GM12878 (cell line): ENCODE results near the gene EEFSEC. TPM values are rescaled to one million over a fixed set of nuclear protein-coding genes. Genes with fewer than 3 reads are reported as not detected.

Experiments
- ATF7 ChIP-seq: fragments of 450-650 bp; IDR thresholded peaks from 2 replicates; pipeline ENCODE4 v1.6.1; 2016; ENCODE audit warnings: low read depth, mild to moderate bottlenecking
- CEBPZ ChIP-seq: fragments of 150-350 bp; IDR thresholded peaks from 2 replicates; pipeline ENCODE4 v1.6.1; 2016; ENCODE audit warnings: low read depth, low read length
- EED ChIP-seq: sonication (generic); IDR thresholded peaks from 2 replicates; pipeline ENCODE4 v1.6.1; 2016; ENCODE audit warnings: antibody characterized with exemption, low read depth
- EP300 ChIP-seq, 2 experiments: fragments of 150-350 bp in 1 of 2; IDR thresholded peaks; 2 replicates each; pipeline ENCODE4 v1.6.1; 2011 to 2012; ENCODE audit warnings: low read depth in 2 of 2, low read length in 2 of 2, borderline replicate concordance in 1 of 2, improper control_type of control experiment in 1 of 2, inconsistent platforms in 1 of 2; ENCODE audit not compliant: control insufficient read depth in 1 of 2
- JUND ChIP-seq: IDR thresholded peaks from 2 replicates; pipeline ENCODE4 v1.6.1; 2012; ENCODE audit warnings: low read depth, mild to moderate bottlenecking, low read length, improper control_type of control experiment, moderate library complexity
- LARP7 ChIP-seq: fragments of 450-650 bp; IDR thresholded peaks from 2 replicates; pipeline ENCODE4 v1.6.1; 2017; ENCODE audit warnings: mild to moderate bottlenecking
- MAX ChIP-seq: IDR thresholded peaks from 2 replicates; pipeline ENCODE4 v1.6.1; 2012; ENCODE audit warnings: low read depth, low read length, improper control_type of control experiment
- MEF2A ChIP-seq: IDR thresholded peaks from 2 replicates; pipeline ENCODE4 v1.6.1; 2011; ENCODE audit warnings: low read depth, mild to moderate bottlenecking, low read length, moderate library complexity; ENCODE audit not compliant: insufficient read depth
- NFXL1 ChIP-seq: fragments of 450-650 bp; IDR thresholded peaks from 2 replicates; pipeline ENCODE4 v1.6.1; 2017; ENCODE audit warnings: antibody characterized with exemption, mild to moderate bottlenecking, borderline replicate concordance
- NR2C1 ChIP-seq: fragments of 450-650 bp; IDR thresholded peaks from 2 replicates; pipeline ENCODE4 v1.6.1; 2017; ENCODE audit warnings: antibody characterized with exemption, mild to moderate bottlenecking, moderate library complexity
- PAX5 ChIP-seq: IDR thresholded peaks from 2 replicates; pipeline ENCODE4 v1.6.1; 2011; ENCODE audit warnings: low read depth, low read length, borderline replicate concordance
- RB1 ChIP-seq: fragments of 450-650 bp; formaldehyde crosslinking; IDR thresholded peaks from 2 replicates; pipeline ENCODE4 v1.6.1; 2017; ENCODE audit warnings: mild to moderate bottlenecking, borderline replicate concordance
- RCOR1 ChIP-seq: conservative IDR thresholded peaks from 2 replicates; pipeline ENCODE4 v1.6.1; 2012; ENCODE audit warnings: low read depth, low read length, improper control_type of control experiment
- SMAD1 ChIP-seq: fragments of 450-650 bp; IDR thresholded peaks from 2 replicates; pipeline ENCODE4 v1.6.1; 2018; ENCODE audit warnings: mild to moderate bottlenecking, low read depth; ENCODE audit not compliant: partially characterized antibody
- SMC3 ChIP-seq: IDR thresholded peaks from 2 replicates; pipeline ENCODE4 v1.6.1; 2011; ENCODE audit warnings: low read length, improper control_type of control experiment, borderline replicate concordance
- SRF ChIP-seq, 2 experiments: IDR thresholded peaks; 2 replicates each; pipeline ENCODE4 v1.6.1; 2011; ENCODE audit warnings: low read depth in 2 of 2, low read length in 2 of 2, mild to moderate bottlenecking in 1 of 2, moderate library complexity in 1 of 2
- SUPT20H ChIP-seq: IDR thresholded peaks from 2 replicates; pipeline ENCODE4 v1.6.1; 2011; ENCODE audit warnings: low read depth, mild to moderate bottlenecking, low read length, moderate library complexity, borderline replicate concordance; ENCODE audit not compliant: control insufficient read depth
- USF2 ChIP-seq: IDR thresholded peaks from 2 replicates; pipeline ENCODE4 v1.6.1; 2011; ENCODE audit warnings: low read depth, low read length, improper control_type of control experiment, borderline replicate concordance
- YY1 ChIP-seq: IDR thresholded peaks from 2 replicates; pipeline ENCODE4 v1.6.1; 2011; ENCODE audit warnings: low read depth, mild to moderate bottlenecking, low read length
- ZBTB4 ChIP-seq: fragments of 450-650 bp; formaldehyde crosslinking; IDR thresholded peaks from 2 replicates; pipeline ENCODE4 v1.4.0; 2022; ENCODE audit warnings: mild to moderate bottlenecking, moderate library complexity
- ZNF217 ChIP-seq: fragments of 450-650 bp; IDR thresholded peaks from 2 replicates; pipeline ENCODE4 v1.6.1; 2017; ENCODE audit warnings: antibody characterized with exemption, mild to moderate bottlenecking
- ZSCAN29 ChIP-seq: fragments of 450-650 bp; IDR thresholded peaks from 2 replicates; pipeline ENCODE4 v1.6.1; 2017; ENCODE audit warnings: mild to moderate bottlenecking, moderate library complexity
- ZZZ3 ChIP-seq: IDR thresholded peaks from 2 replicates; pipeline ENCODE4 v1.6.1; 2011; ENCODE audit warnings: low read depth; ENCODE audit not compliant: control insufficient read depth, insufficient read length
- polyA plus RNA-seq, 11 experiments: library from polyadenylated mRNA; depleted of rRNA in 4 of 11; unstranded in 6 of 11; stranded (reverse) in 5 of 11; fragments of >200 nt; fragmentation: Nextera tagmentation in 4 of 11; fragmentation: Illumina TruSeq in 1 of 11; extraction: Ambion mirVana in 4 of 11; extraction: Trizol in 1 of 11; gene quantifications; 1 replicate in 1 of 11; 2 replicates in 10 of 11; pipeline versions ENCODE4 v1.2.1 to v1.2.3, GENCODE V29; 2011 to 2016; ENCODE audit warnings: inconsistent platforms in 2 of 11, missing spikeins in 2 of 11, low read depth in 1 of 11
- total RNA-seq, 4 experiments: library from RNA; depleted of rRNA in 3 of 4; stranded (reverse); fragments of >200 nt in 3 of 4; fragmentation: Illumina TruSeq in 1 of 4; extraction: Trizol in 1 of 4; gene quantifications; 2 replicates each; pipeline versions ENCODE4 v1.2.1 to v1.2.3, GENCODE V29; 2013 to 2021

Gene EEFSEC
- total and polyA plus RNA-seq, 10 of the 15 experiments (the other 5 are each of a cell fraction or from before 2014, with no cell fraction given): 0.29 to 29.1 (median 16.1) TPM

- no peak for TF ChIP-seq PAX5
- no peak for TF ChIP-seq EED
- 0 out of 2 replicates have a peak, but pooled peaks have one; percentile 20 for TF ChIP-seq JUND
- no peak for TF ChIP-seq ATF7
- no peak for TF ChIP-seq ZSCAN29
- no peak for TF ChIP-seq CEBPZ
- TF ChIP-seq USF2: no peak
- TF ChIP-seq SUPT20H: no peak
- no peak for TF ChIP-seq ZZZ3
- peak; percentile 67 for TF ChIP-seq SMC3
- TF ChIP-seq EP300 (IDR thresholded peaks at IDR 0.05; ENCODE audit: borderline replicate concordance in 1 of 2, control insufficient read depth in 1 of 2, low read depth in 2 of 2, low read length in 2 of 2): no peak
- no peak for TF ChIP-seq MAX
- no peak for TF ChIP-seq ZBTB4 (CRISPR knock-in tag)
- TF ChIP-seq MEF2A: no peak
- 0 out of 2 replicates have a peak, but pooled peaks have one; percentile 57 for TF ChIP-seq RB1
- TF ChIP-seq LARP7: peak; percentile 71
- 0 out of 4 replicates have a peak, but pooled peaks of 1 of the 2 experiments have one; percentile 23 for TF ChIP-seq SRF (IDR thresholded peaks at IDR 0.05; ENCODE audit: low read depth in 2 of 2, low read length in 2 of 2)
- no peak for TF ChIP-seq SMAD1
- no peak for TF ChIP-seq RCOR1
- TF ChIP-seq NFXL1: no peak
- TF ChIP-seq NR2C1: no peak
- no peak for TF ChIP-seq ZNF217
- TF ChIP-seq YY1: peak; percentile 63
These were observed 273.0 kb downstream of the EEFSEC start (continued) for GRCh38 chr3:128426128-128426921.
